Stimulated activated CD8-positive, alpha-beta memory T cell treated with anti-CD3 and anti-CD28 coated beads, Interleukin-7, amount 100 ng/mL, for 24 hours (primary cell): ENCODE data around the gene AGRN.
"Not testable (repeated sequence)": the region's sequence is repeated elsewhere in the genome, so short reads cannot be mapped to it uniquely, and the experiment has no call there.

Experiments
- DNase-seq: peaks from one replicate; pipeline ENCODE4 v3.0.0-alpha.2; 2020; ENCODE audit warnings: low read depth

Gene AGRN

GRCh38 chr1:1067284-1067859 is 47.5 kb downstream of the AGRN start:
- no peak for DNase-seq

- DNase-seq = no peak
Measured at GRCh38 chr1:1067860-1068516, 48.1 kb downstream of the AGRN start.

GRCh38 chr1:1068517-1069055 is 48.7 kb downstream of the AGRN start:
- DNase-seq = no peak

DNA sequence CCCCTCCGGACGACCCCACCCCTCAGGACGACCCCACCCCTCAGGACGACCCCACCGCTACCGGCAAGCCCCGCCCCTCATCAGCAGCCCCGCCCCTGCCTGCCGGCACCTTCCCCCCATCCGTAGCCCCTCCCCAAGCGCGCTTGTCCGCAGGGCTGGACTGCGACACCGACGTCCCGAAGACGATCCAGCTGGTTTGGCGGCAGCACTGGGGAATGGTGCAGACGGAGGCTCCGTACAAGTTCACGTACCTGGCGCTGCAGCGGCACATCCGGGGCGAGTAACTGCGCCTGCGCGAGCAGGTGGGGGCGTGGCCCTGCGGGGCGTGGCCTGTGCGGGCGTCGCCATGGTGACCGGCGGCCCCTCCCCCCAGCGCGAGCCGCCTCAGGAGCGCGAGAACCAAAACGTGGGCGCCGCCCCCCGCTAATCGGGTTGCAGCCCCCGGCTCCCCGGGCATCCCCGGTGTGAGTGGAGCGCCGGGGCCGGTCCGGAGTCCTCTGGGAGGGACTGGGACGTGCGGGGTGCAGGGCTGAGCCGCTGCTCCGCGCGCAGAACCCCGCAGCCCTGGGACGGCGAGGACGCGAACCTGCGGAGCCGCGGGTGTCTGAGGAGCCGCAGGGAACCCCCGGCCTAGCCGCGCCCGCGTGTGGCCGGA is 49.3 kb downstream of the AGRN start:
- peak; percentile 75 for DNase-seq

- no peak for DNase-seq
Measured at GRCh38 chr1:1069711-1070676, 50.1 kb downstream of the AGRN start.

DNA sequence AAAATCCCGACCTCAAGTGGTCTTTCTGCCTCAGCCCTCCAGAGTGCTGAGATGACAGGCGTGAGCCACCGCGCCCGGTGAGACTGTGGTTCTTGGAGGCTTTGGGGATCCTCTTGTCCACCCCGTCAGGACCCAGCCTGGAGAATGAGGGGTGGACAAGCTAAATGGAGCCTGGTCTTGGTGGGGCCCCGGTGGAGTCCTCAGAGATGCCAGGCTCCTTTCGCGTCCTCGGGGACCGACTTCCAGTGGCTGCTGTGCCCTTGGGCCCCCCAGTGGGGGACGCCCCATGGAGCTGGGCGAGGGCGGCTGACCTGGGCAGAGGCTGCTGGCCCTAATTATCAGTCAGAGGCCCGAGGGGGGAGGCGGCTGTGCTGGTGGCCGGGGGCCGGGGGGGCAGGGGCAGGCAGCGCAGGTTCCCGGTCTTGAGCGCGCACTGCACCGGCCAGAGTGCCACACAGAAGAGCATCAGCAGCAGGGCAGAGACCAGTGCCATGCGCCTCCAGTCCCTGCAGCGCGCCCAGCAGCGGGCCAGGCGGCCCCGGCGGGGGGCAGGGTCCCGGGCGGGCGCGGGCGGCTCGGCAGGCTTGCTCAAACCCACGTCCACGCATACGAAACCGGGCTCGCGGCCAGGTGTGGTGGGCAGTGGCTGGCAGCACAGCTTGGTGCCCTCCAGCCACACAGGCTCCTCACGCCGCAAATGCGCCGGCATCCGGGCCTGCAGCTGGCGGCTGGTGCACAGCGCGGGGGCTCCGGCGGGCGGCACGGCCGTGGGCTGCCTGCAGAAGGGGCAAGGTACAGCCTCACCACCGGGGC is 51.8 kb downstream of the AGRN start:
- no peak for DNase-seq

DNA sequence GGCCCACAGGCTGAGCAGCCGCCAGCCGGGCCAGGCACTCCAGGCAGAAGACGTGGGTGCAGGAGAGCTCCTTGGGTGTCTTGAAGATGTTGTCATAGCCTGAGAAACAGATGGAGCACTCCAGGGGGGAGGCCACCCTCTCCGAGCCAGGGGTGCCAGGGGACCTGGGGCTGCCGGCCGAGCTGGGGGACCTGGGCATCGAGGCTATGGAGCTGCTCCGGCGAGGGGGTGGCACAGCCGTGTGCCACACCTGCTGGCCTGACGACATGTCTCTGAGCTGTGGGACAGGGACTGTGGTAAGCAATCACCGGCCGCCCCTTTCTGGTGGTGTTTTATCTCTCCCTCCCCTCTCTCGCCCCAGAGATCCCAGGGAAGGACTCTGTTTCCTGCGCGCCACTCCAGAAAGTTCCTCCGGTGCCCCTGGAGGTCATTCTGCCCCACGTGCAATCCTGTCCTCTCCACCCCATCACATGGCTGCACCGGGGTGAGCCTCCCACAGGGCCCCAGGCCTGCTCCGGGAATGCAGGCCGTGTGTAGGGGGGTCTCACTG is 52.5 kb downstream of the AGRN start:
- DNase-seq = no peak

DNA sequence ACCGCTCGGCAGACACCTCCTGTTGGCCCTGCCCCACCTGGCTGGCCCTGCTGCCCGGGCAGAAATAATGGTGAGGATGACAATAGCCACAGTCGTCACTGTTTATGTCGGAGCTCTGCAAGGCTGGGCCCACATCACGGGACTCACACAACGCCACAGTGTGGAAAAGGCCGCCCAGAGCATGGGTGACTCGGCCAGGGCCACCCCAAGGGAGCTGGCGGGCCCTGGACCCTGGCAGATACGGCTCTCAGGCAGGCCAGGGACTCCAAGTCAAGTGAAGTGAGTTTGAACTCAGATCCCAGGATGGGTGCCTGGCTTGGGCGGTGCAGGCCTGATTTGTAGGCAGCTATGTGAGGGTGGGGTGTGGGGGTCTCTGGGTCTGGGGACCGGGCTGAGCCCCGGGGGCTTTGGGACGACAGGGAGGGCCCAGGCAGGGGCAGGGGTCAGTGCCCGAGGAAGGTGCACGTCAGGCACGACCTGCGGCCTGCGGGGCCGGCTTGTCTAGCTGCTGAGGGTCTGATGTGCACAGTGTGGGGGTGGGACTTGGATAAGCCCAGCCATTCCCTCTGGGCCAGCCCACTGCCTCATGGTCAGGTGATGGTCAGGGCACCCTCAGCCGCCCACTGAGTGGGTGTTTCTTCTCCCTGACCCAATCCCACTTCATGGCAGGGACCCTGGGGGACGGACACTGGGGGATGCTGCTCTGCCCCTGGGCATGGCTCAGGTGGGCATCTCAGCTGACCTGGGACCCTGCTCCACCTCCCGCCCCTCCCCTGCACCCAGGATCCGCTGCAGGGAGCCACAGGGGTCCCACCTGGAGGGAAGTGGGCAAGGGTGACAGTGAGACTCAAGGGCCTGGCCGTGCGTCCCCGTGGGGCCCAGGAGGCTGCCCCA is 53.2 kb downstream of the AGRN start:
- DNase-seq = no peak

GRCh38 chr1:1073743-1074587 is 54.0 kb downstream of the AGRN start, which contains the start of gene RNF223:
Gene RNF223, minus strand, starts transcription at chr1:1074306. Its CDS starts 1,740 bp downstream, at chr1:1072566.
- DNase-seq = no peak

DNA sequence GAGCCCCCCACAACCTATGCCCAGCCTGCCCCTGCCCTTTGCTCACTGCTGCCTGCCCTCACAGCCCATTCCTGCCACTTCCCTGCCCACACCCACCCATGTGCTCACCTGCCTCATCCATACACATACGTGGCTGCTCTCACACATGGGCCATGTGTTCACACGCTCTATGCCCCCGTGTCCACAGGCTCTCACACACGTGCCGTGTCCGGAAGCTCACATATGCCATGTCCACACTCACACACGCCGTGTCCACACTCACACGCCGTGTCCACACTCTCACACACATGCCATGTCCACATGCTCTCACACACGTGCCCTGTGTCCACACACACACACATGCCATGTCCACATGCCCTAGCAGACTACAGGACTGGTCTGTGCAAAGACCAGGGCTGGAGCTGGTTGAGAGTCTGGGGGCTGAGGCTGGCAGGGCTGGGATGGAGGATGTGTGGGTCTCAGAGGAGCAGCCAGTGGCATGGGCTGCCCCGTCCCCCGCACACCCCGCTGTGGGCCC is 54.8 kb downstream of the AGRN start:
- DNase-seq = no peak

DNA sequence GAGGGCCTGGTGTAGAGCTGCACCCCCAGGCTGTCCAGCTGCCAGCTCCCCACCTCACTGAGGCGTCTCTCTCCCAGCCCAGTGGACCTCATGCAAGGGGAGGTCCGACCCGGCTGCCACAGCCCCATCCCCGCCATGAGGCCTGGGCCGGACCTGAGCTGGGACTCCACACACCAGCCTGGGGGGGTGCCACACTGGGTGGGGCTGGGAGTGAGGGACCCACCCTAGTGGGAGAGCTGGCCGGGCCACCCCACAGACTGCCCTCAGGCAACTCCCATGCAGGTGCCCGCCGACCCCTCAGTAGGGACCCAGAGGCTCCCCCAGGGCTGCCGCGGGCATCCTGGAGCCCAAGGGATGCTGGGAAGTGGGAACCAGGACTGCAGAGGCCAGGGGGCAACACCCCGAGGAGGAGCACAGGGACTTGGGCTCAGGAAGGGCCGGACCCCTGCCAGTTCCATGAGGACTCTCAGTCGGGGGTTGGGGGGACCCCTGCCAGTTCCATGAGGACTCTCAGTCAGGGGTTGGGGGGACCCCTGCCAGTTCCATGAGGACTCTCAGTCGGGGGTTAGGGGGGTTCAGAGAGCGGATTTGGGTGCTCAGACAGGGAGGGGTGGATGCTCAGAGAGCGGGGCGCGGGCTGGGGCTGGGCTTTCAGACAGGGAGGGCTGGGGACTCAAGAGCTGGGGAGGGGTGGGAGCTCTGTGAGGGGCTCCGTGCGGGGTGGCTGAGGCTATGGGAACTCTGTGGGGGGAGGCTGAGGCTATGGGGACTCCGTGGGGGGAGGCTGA is 55.4 kb downstream of the AGRN start:
- DNase-seq = no peak

GRCh38 chr1:1077396-1077795 is 57.5 kb downstream of the AGRN start:
- DNase-seq = not testable (repeated sequence)

DNA sequence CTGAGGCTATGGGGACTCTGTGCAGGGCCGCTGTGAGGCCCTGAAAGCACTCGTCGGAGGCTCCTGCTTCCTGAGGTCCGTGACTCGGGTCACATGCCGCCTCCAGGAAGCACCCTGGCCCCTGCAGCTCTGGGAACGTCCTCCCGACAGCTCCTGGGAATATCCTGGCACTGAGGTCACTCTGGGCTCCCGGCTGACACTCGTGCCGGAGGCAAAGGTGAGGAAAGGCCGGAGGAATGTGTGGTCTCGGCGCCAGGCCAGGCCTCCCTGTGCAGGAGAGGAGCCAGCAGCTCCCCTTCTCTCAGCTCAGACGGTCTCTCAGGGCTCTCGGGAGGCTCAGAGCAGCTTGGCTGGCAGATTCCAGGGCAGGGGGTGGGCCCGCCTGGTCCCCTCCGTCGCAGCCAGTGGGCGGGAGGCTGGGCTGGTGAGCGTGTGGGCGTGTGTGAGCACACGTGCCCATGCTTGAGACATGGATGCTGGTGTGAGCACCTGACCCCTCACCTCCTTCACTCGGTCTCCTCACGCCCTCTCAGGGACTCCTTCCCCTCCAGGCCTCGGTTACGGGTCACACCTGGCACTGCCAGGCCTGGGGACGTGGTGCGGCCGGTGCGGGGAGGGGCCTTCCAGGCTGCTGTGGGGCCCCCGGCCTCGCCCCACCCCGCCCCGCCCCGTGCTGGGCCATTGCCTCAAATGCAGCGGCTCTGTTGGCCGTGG is 59.6 kb downstream of the AGRN start:
- no peak for DNase-seq

DNA sequence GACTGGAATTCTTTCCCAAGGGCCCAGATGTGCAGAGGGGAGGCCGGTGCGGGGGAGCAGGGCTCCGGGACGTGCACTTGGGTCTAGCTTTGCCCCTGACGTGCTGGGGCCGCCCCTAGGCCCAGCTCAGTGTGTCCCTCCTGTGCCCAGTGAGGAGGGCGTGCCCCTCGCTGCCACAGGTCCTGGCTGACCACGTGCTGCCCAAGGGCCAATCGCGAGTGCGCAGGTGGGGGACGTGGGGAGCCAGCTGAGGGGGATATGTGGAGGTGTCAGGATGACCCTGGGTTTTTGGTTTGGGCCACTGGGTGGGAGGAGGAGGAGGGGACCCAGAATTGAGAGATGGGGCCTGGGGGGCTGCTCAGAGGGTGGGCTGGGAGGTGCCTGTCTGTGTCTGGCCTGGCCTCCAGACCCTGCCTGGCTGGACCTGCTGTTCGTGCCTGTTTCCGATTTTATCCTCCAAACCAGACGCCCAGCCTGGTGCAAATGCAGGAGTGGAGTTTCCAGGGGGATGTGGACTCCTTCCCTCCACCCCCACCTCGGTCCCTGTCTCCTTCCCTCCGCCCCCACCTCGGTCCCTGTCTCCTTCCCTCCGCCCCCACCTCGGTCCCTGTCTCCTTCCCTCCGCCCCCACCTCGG is 60.3 kb downstream of the AGRN start:
- DNase-seq = no peak

- DNase-seq = no peak
Measured at GRCh38 chr1:1080951-1081310, 61.0 kb downstream of the AGRN start.

GRCh38 chr1:1081311-1082238 is 61.7 kb downstream of the AGRN start:
- no peak for DNase-seq
